NCI-H226 (cell line): ENCODE data around the gene MTPN.

Source experiments
- DNase-seq: peaks from one replicate; pipeline ENCODE4 v3.0.0-alpha.2; 2015

MTPN gene

GRCh38 chr7:135950972-135951371, 26.2 kb downstream of the MTPN start:
- DNase-seq: no peak

GRCh38 chr7:135950429-135950828, 26.7 kb downstream of the MTPN start:
- no peak for DNase-seq

DNA sequence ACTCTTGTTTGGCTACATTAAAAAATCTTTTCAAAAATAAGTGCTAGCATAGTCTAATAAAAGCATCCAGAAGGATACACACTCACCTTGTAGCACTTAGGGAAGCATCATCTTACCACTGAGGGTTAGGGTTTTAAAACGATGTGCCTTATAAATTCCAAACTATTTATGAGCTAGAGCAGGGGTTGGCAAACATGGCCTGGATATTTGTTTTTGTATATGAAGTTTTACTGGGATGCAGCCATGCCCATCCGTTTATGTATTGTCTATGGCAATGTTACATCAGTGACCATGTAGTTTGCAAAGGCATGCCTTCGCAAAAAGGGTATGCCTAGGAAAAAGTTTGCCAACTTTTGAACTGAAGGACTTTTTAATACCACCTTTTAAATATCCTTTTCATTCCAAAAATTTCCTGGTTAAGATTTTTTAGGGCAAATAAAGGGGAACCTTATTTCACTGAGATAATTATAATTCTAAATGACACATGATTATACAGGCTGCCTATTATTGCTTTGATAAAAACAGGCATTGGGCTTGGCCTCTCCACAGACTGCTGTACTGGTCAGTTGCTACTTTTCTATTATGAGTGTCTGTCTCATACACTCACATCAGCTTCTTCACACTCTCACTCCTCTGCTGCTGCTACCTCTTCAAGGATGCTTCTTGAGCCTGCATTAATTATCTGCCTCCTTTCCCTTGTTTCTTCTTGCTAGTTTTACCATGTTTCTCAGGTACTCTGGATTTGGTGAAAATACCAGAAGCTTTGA, 30.7 kb downstream of the MTPN start:
- DNase-seq: no peak

GRCh38 chr7:135944753-135945152, 32.4 kb downstream of the MTPN start:
- no peak for DNase-seq

DNA sequence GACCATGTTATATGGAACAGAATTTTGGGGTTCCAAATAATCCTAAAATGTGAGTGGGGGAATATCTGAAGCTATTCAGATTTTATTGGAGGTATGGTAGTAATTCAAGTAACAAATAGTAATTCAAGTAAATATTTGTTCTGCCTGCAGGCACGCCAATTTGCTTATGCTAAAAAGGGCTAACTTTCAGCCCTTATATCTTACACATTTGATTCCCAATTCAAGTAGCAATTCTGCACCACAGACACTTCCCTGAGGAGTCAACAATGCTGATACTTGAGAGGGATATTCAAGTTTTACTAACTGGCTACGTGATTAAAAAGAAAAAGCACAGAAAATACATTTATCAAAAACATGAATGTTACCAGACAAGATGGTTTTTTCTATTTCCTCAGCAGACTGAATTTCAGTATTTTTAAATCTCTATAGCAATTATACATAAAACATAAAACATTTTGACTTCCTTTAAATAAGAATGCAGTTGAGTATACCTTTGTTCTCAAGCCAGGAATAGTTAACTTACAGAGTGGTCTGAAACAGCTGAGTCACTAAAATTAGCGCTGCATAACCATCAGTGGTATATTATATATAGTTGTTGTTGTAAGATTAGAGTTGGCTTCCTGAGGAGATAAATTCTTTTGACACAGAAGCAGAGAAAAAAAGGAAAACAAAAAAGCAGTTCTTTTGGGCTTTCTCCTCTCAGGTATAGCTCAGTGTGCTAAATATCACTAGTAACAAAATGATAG, 33.9 kb downstream of the MTPN start:
- no peak for DNase-seq

GRCh38 chr7:135942614-135943013, 34.5 kb downstream of the MTPN start:
- DNase-seq: no peak

DNA sequence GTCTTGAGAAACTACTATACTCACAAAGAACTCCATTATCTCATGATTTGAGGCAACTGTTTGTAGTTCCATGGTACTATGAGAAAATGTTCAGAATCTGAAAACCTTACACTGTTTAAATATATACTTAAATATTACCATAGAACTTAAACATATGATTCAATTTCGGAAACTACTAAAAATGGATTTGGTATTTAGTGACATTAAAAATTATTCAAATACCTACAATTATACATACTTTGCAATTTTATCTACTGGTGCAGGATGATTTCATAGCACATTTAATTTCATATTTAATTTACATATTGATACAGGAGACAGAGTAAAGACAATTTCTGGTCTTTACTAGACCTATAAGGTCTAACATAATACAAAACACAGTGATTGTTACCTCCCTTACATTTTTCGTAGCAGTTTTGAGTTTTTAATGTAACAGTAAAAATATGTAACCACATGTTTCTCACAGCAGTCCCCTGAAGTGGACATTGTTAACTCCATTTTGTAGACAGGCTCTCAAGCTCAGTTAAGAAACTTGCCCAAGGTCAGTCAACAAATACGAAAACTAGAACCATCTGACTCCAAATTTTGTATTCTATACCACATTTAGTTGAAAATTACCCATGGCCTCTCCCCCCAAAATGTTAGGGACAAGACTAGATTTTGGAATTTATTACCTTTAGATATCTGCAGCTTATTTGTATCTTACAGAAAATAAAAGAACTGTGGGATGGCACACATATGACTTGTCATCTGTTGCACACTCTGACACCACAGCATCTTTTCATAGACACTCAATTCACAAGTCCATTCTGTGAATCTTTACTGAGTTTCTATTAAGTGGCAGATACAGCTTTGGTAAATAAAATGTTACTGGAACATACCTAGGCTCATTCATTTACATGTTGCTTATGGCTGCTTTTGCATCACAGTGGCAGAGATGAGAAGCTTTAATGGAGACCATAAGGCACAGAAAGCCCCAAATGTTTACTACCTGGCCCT, 36.8 kb downstream of the MTPN start:
- DNase-seq: no peak

DNA sequence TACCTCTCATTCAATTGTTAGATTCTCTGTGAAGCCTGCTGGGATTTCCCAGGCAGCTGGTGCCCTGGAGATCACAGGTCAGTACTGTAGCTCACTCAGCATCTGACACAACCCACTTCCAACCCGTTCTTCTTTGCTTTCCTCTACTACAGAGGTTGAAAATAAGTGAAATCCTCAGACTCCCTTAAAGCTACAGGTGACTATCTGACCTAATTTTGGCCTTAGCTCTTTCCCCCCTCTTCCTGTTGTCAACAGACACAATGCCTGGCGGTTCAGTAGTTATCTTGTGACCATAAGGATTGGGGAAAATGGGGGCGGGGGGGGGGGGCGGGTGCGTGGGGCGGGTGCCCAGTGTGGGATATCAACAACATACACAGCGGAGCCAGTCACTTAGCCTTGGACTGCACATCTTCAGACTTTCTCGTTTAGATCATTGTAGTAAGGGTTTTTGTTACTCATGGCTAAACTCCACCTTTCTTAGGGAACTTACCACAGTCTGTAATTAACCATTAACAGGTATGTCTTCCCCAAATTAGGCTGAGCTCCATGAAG, 37.8 kb downstream of the MTPN start:
- no peak for DNase-seq

GRCh38 chr7:135938563-135938962, 38.6 kb downstream of the MTPN start:
- DNase-seq: no peak

GRCh38 chr7:135938086-135938485, 39.1 kb downstream of the MTPN start:
- DNase-seq: no peak

DNA sequence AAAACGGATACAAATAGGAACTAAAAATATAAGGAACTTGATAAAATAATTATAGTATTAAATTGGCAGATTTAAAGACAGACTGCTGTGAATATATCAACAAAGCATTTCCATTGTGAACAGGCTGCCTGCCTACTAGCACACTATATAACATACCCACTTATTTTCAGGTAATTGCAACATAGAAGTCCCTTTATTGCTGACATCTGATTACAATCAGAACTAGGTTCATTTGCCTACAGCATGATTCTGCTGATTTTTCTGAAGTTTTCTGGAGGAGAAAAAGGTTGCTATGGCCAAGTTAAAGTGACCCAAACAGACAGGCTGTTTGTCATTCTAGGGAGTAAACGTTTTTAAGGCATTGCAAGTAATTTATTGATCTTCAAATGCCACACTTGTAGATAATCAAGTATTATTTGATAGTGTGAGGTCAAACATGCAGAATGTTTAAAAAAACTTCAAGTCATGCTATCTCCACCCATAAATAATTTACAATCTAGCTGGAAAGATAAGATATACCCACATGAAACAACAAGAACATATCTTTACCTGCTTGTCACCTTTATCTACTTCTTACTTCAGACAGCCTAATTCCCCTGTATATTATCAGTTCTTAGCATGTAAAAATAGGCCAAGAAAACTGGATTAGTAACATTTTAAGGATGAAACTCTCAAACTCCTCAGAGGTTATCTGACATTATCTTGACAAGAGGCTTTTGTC, 40.5 kb downstream of the MTPN start:
- DNase-seq: no peak

DNA sequence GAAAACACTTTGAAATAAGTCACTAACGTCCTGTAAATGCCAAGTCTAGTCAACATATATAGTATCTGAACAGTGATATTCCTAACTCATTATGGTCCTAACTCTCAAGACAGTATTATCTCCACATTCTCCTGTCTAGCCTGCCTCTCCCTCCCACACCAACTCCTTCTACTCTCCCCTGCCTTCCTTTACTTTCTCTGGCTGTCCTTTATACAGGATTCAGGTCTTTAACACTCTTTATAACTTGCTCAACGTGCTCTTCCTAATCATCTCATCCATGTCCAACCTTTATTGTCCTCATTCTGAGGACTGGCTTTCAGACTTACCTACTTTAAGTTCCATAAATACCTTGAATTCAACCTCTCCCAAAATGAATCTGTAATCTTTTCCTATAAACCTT, 42.5 kb downstream of the MTPN start:
- DNase-seq: no peak

DNA sequence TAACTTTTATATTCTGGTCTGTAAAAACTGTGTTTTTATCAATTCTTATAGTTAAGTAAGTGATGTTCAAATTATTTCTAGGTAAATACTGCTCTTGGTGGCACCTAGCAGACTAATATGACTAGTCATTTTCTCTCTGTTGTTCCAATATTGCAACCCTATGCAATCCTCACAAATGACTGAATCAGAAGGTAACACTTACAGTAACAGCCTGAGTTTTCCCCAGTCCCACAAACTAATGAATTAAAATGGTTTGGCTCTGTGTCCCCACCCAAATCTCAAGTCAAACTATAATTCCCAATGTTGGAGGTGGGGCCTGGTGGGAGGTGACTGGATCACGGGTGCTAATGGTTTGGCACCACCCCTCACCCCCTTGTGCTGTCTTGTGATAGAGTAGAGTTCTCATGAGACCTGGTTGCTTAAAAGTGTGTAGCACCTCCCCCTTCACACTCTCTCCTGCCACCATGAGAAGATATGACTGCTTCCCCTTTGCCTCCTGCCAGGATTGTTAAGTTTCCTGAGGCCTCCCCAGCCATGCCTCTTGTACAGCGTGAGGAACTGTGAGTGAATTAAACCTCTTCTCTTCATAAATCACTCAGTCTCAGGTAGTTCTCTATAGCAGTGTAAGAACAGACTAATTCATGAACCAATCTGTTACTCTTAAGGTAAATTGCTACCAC, 43.5 kb downstream of the MTPN start:
- no peak for DNase-seq

DNA sequence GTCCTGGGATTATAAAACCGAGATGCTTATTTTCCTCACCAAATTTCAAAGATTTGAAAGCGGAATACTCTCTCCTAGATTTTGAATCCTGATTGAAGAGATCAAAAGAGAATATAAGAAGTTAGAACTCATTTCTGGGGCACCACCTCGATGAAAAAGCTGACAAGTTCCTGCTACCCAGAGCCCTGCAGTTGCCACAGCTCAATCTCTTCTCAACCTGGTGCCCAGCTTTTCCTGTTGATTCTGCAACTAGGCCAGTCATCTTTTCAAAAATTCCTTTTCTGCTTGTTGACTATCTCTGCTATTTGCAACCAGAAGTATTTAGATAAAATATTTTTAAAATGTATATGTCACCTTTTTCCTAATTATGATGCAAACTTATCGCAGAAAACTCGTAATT, 45.0 kb downstream of the MTPN start:
- no peak for DNase-seq

DNA sequence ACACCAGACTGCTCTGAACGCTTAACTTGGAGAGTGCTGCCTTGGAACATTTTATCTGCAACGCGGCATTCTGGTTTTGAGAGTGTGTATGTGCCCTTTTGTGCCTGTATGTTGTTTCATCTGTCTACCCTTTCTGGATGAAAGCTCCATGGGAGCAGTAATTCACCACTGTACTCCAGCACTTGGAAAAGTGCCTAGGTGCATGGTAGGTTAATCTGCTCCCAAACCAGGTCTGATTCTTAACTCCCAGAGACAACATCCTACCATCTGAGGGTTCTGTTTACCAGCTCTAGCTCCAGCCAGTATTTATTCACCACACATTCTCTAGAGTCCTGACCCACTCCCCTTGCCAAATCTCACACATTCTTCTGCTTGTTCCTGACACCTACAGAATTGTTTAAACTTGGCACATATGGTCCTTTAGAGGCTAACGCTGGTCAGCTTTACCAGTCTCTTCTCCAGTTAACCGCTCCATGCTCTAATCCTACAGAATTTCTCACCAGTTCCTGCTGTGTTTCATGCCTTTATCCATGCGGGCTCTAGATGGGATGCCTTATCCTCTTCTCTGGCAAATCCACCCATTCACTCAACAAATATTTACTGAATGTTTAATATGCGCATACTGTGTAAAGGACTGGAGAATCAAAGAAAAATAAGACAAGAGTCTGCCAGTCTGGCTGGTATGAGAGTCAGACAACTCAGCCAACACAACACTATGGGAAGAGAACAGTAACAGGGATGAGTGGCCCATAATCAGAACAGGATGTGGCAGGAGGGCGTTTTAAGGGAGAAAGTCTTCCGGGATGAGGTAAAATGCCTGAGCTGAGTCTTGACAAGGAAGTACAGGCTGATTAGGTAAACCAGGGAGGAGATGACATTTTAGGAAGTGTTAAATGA, 46.3 kb downstream of the MTPN start:
- peak; percentile 85 for DNase-seq

DNA sequence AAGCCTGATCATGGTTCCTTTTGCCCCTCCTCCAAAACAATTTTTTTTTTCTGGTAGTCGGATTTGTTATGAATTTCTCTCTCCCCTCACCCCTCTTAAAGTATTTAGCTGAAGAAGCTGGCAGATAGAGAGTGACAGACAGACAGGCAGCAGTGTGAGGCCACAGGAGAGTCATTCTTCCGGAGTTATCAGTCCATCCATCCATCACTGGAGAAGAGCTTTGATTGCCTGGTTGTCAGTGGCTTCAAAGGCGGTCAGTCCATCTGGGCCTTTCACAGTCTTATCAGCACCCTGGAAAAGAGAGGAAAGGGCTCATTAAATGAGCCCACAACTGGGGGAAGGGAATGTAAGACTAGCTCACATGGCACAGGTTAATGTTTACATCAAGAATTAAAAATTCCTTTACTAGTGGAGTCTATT, 47.4 kb downstream of the MTPN start:
- DNase-seq: peak; percentile 59

GRCh38 chr7:135929249-135929648, 47.9 kb downstream of the MTPN start:
- peak; percentile 47 for DNase-seq

- DNase-seq: no peak
Measured at GRCh38 chr7:135928136-135928535, 49.0 kb downstream of the MTPN start.

DNA sequence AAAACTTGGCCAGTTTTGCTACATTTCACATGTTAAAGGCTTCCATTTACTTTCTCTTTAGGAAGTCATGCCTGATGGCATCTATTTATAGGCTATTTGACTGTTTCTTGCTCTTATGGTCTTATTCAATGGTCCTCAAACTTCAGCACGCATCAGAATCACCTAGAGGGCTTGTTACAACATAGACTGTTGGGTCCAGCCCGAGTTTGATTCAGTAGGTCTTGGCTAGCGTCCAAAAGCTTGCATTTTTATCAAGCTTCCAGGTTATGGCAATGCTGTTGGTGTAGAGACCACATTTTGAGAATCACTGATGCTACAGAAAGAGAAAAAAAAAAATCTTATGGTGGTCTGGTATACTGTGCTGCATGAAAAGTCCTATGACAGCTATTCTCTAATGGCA, 51.9 kb downstream of the MTPN start:
- peak; percentile 18 for DNase-seq

DNA sequence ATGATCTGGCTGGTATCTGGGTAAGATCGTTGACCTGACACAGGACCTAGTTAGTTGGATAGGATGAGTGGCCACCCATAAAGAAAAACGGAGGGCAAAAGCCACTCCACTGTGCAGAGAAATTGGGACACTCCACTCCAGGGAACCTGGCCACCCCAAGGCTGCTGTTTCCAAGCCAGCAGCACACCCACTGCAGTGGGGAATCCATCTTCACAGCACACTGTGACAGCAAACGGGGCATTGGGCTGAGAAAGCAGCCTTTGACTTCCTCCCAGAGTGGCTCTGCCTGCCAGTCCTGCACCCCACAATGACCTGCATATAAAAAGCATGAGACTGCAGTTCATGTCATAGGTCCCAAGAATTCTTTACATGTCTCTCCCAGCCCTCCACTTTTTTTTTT, 52.9 kb downstream of the MTPN start:
- no peak for DNase-seq

GRCh38 chr7:135922263-135922662, 54.9 kb downstream of the MTPN start:
- no peak for DNase-seq
